SHP77 treated with DMSO at 0.1 percent for 48 hours (cell line): ENCODE measurements around the gene ACOX2.

ENCODE experiments used
- DNase-seq: peaks from one replicate; lab custom pipeline; 2025; lab: John Stamatoyannopoulos, UW

The ACOX2 gene

GRCh38 chr3:58536501-58537411 is at the start of gene ACOX2:
Gene ACOX2 (minus strand): TSS chr3:58537190. CDS start chr3:58535106, 2,084 bp downstream.
- DNase-seq = no peak

- no peak for DNase-seq
Observed at GRCh38 chr3:58585994-58586393, 49.0 kb upstream of the ACOX2 start.

GRCh38 chr3:58585005-58585786 is 48.2 kb upstream of the ACOX2 start:
- DNase-seq = peak; percentile 48

GRCh38 chr3:58584690-58585004 is 47.7 kb upstream of the ACOX2 start:
- no peak for DNase-seq

- no peak for DNase-seq
Observed at GRCh38 chr3:58581328-58582091, 44.5 kb upstream of the ACOX2 start.

DNA sequence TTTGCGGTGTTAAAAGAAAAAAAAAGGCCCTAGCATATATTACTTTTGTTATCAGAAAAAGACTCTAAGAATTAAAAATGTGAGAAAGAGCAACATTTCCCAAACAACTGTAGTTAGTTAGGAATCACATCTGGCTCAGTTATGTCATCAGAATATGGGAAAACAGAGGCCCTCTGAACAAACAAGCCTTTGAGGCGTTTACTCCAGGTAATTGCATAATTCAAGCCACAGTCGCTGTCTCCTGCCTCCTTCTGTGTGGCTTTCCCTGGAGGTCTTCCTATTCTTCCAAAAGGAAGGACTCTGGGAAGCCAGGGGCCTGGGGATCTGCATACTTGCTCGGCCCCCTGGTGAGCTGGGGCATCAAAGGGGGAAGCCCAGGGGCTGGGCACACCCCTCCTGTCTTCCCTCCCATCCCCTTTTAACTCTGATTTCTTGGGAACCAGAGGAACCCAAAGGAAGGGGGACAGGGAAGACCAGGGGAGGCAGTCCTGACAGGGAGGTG is 43.9 kb upstream of the ACOX2 start:
- DNase-seq = no peak

DNA sequence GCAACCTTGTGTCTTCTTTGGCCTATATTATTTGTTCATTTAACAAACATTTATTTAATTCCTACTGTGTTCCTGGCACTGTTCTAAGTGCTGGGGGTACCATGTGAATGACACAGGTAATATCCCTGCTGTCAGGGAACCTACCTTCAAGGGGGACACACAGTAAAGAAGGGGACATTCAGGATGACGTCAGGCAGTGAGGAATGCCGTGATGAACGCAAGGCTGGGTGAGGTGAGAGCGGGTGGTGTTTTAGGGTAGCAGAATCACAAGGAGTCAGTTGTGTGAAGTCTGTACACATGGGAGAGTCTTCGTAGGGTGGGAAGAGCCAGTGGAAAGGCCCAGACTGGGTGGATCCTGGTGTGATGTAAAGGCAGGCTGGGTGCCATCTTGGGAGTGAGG is 41.9 kb upstream of the ACOX2 start:
- DNase-seq = no peak

DNA sequence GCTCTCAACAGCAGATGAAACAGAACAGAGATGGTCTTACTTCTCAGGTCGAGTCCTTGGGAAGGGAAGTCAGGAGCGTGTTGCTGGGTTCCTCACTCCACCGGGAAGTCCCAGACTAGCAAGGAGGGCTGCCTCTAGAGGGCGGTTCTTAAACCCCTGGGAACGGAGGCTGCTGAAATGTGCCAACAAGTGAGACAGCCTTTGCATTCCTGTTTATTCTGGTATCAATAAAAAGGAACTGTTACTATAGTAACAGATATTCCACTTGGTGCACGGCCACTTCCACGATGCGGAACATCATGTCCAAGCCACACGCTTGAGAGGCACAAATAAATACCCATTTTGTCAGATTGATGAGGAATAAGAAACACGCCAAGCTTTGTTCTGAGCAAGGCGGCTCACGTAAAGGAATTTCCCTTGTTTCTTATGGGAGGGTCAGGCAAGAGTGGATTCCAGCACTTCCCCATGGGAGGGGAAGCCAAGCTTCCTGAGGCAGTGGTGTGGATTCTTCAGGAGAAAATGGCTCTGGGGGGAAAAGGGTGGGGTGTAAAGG is 40.4 kb upstream of the ACOX2 start, which contains the start of gene FAM107A:
Gene FAM107A, minus strand, starts transcription at position 123 of the 553 bp plus-strand sequence. CDS start 7,531 bp downstream, outside the sequence.
- no peak for DNase-seq

DNA sequence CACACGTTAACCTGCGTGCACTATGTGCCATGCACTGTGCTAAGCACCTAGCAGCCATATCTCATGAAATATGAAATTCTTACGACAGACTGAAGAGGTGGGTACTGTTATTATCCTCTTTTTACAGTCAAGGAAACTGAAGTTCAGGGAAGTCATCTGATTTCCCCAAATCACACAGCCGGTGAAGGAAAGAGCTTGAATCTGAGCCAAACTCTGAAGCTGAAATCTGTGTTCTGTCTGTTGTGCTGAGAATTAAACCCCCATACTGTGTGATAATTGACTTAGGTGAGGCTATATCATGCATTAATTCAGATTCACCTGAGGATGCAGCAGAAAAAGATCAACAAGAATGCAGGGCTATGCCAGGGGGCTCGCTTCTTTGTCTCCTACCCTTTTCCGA is 39.7 kb upstream of the ACOX2 start:
- no peak for DNase-seq

DNA sequence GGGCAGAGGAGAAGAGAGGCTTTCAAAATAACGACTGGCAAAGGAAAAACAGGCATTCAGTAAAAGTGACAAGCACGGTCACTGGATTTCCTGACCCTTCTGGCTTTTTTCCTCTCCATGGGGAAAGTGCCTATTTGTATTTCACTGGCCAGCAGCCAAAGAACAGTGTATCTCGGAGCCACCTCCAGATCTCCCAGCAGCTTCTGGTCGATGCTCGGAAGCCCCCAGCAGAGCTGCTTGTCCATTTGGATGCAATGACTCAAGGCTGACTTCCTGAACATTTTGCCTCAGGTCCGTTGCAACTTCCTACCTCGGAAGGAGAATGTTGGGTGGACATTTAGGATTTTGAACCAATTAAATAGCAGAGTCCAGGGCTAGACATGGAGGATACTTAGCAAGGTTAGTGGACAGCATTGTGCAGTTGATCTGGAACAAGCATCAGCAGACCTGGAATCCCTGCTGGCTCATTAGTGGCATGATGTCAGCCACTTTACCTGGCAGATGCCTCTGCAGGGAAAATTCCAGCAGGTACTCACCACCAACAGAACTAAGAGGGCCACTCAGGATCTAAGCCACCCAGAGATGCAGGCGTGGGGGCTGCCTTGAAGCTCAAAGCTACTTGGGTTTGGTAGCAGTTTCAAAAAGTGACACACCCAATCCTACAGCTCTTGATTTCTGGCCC is 39.1 kb upstream of the ACOX2 start:
- no peak for DNase-seq

DNA sequence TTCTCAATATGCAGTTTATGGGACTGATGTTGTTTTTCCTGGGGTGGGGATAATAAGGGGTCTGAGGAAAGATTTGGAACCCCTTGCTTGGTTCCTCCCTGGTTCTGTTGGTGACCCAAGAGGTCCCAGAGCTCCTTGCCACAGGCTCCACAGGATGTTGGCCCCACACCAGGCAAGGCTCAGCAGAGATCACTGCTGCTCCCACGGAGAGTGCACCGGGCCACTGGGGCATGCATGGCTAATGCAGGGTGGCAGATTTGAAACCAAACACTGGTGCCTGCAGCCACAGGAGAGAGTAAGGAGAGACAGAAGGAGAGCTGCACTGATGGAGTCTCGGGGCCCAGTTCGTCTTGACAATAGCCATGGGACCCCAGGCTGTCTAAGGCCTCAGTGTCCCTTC is 37.7 kb upstream of the ACOX2 start:
- no peak for DNase-seq

DNA sequence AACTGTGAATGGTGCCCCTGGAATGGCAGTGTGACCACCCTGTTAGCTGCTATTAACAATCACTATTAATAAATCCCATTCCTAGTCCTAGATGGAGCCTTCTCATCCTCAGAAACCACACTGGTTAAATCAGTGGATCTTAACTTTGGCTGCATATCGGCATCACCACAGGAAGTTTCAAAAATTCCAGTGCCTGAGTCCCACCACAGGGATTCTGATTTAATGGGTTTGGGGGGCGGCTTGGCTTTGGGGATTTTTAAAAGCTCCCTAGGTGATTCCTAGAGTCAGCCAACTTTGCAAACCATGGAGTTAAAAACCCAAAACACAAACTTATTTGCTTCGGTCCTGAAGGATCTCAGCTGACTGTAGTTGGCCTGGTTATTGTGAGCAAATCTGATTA is 37.1 kb upstream of the ACOX2 start:
- DNase-seq = no peak

GRCh38 chr3:58573640-58574039 is 36.6 kb upstream of the ACOX2 start:
- no peak for DNase-seq

- DNase-seq = no peak
Observed at GRCh38 chr3:58572634-58573230, 35.7 kb upstream of the ACOX2 start.

GRCh38 chr3:58572013-58572633 is 35.1 kb upstream of the ACOX2 start:
- no peak for DNase-seq

GRCh38 chr3:58570851-58571250 is 33.9 kb upstream of the ACOX2 start:
- no peak for DNase-seq

GRCh38 chr3:58569287-58570001 is 32.5 kb upstream of the ACOX2 start:
- DNase-seq = no peak

DNA sequence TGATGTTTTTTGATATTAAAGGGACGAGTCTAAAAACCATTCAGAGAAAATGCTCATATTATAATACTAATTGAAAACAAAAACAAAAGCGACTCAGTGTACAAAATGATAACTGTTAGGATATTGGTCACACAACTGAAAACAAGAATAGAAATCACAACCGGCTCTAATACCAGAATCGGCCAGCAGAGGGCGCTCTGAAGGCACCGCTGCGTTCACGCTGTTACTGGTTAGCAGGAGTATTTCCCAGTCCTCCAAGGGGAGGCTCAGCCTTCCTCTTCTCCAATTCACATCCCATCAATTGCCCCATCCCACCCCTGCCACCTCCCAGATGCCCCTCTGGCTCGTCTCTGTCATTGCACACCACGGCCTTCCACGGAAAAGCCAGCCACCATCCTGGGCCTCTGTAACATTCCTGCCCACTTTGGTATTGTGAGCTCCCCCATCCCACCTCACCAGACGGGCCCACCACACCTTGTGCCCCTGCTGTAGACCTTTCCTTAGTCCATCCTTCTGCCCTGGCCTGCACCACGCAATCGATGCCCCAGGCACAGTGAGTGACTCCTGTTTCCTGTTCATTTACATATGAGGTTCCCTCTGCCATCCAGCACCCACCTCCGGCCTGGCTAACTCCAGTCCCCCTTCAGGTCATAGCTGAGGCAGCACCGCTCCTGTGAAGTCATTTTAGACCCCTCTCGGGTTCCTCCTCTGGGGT is 31.7 kb upstream of the ACOX2 start:
- DNase-seq = peak; percentile 27

GRCh38 chr3:58567251-58567515 is 30.2 kb upstream of the ACOX2 start:
- no peak for DNase-seq
